Measurements from ENCODE around the gene UBE2E2. TPM values are rescaled to one million over a fixed set of nuclear protein-coding genes. Genes with fewer than 3 reads are reported as not detected.

UBE2E2 gene
- total RNA-seq, 1 donor from 2014 or later: 50.8 TPM

DNA sequence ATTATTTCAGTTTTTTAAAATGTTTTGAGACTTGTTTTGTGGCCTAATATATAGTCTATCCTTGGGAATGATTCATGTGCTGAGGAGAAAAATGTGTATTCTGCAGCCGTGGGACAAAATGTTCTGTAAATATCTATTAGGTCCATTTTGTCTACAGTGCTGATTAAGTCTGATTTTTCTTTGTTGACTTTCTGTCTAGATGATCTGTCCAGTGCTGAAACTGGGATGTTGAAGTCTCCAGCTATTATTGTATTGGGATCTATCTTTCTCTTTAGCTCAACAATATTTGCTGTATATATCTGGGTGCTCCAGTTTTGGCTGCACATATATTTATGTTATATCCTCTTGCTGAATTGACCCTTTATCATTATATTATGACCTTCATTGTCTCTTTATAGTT, 85.2 kb downstream of the UBE2E2 start:
- no peak overlapping the region for H3K27ac ChIP-seq
- peaks cover 16% of the 10 kb centered on the region for H3K9me3 ChIP-seq
- DNase-seq (no peak), ATAC-seq (no peak)
- no peak overlapping the region for H3K4me3 ChIP-seq
- intact Hi-C loops (cut with DNase I): no loop called here
- no peaks in the 10 kb centered on the region for H3K36me3 ChIP-seq
- no peak for TF ChIP-seq CTCF (IDR thresholded peaks at IDR 0.05)
- no peaks in the 10 kb centered on the region for H3K4me1 ChIP-seq
- H3K27me3 ChIP-seq (ENCODE audit: low read depth): no peaks in the 10 kb centered on the region

DNA sequence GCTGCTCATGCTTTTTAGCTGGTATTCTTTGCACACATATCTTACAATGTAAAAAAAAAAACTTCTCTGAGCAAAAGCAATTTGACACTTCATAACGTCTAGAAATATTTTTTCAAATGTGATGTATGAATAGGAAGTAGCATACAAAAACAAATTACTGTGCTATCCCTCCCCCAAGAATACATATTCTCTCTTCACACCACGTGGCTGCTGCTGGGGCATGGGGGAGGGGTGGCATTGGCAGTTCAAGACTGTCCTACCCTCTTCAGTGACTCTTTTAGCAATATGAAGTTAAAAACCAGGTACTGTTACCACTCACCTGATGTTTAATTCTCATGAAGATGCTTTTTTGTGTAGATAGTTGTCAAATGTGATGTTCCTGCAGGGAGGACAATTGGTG, 85.6 kb downstream of the UBE2E2 start:
- Histone ChIP-seq H3K4me3 (no peak overlapping the region), H3K9me3 (peaks cover 16% of the 10 kb centered on the region), H3K27me3 (ENCODE audit: low read depth) (no peaks in the 10 kb centered on the region), H3K36me3 (no peaks in the 10 kb centered on the region), H3K4me1 (no peaks in the 10 kb centered on the region), H3K27ac (no peak overlapping the region)
- intact Hi-C loops (cut with DNase I): no loop called here
- no peak for TF ChIP-seq CTCF (IDR thresholded peaks at IDR 0.05)
- ATAC-seq (no peak), DNase-seq (no peak)

GRCh38 chr3:23292432-23292831, 89.3 kb downstream of the UBE2E2 start:
- ATAC-seq: no peak
- intact Hi-C loops (cut with DNase I): no loop called here
- H3K27me3 ChIP-seq (ENCODE audit: low read depth): no peaks in the 10 kb centered on the region
- DNase-seq: no peak
- no peaks in the 10 kb centered on the region for H3K4me1 ChIP-seq
- H3K36me3 ChIP-seq: no peaks in the 10 kb centered on the region
- H3K9me3 ChIP-seq: peaks cover 2% of the 10 kb centered on the region
- no peak overlapping the region for H3K4me3 ChIP-seq
- no peak overlapping the region for H3K27ac ChIP-seq
- no peak for TF ChIP-seq CTCF (IDR thresholded peaks at IDR 0.05)

GRCh38 chr3:23294770-23295387, 91.8 kb downstream of the UBE2E2 start:
- Histone ChIP-seq H3K4me1 (no peaks in the 10 kb centered on the region), H3K36me3 (no peaks in the 10 kb centered on the region), H3K9me3 (no peaks in the 10 kb centered on the region), H3K27me3 (ENCODE audit: low read depth) (no peaks in the 10 kb centered on the region), H3K27ac (no peak overlapping the region), H3K4me3 (no peak overlapping the region)
- TF ChIP-seq CTCF (IDR thresholded peaks at IDR 0.05): no peak
- DNase-seq (no peak), ATAC-seq (no peak)
- intact Hi-C loops (cut with DNase I): no loop called here

GRCh38 chr3:23301819-23302218, 98.7 kb downstream of the UBE2E2 start:
- Histone ChIP-seq H3K9me3 (no peaks in the 10 kb centered on the region), H3K4me3 (no peak overlapping the region), H3K27me3 (ENCODE audit: low read depth) (no peaks in the 10 kb centered on the region), H3K27ac (no peak overlapping the region), H3K36me3 (no peaks in the 10 kb centered on the region), H3K4me1 (peaks cover 21% of the 10 kb centered on the region)
- no peak for DNase-seq
- TF ChIP-seq CTCF (IDR thresholded peaks at IDR 0.05): no peak
- no peak for ATAC-seq
- intact Hi-C loops (cut with DNase I): no loop called here

All from lower lobe of right lung (tissue), 2 donors.